Measurements from ENCODE around the gene OBP2B.
"Not testable (repeated sequence)": the region's sequence is repeated elsewhere in the genome, so short reads cannot be mapped to it uniquely, and the experiment has no call there.

The OBP2B gene

GRCh38 chr9:133202688-133203453, 6.2 kb downstream of the OBP2B start:
- DNase-seq (ENCODE audit: low read depth in 3 of 3, low spot score in 1 of 3) = no peak

DNA sequence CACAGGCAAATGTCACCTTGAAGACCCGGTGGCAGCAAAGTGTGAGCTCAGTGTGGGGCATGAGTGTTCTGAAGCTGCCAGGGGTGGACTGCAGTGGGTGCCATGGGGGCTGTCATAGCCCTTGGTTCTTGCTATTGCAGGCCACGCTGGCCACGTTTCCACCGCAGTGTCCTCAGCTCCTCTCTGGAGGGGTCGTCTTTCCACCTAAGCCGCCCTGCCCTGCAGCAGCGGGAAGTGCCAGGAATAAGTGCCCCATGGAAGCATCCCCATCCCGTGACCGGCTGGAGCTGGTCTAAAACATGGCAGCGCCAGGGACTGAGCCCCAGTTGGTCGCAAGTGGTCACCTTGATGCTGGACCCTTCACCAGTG, 6.9 kb downstream of the OBP2B start:
- DNase-seq (ENCODE audit: low read depth in 3 of 3, low spot score in 1 of 3) = no peak

- DNase-seq (ENCODE audit: low read depth in 3 of 3, low spot score in 1 of 3) = no peak
These were observed 7.5 kb downstream of the OBP2B start for GRCh38 chr9:133201424-133202144.

GRCh38 chr9:133200631-133201030, 8.4 kb downstream of the OBP2B start:
- DNase-seq (ENCODE audit: low read depth in 3 of 3, low spot score in 1 of 3) = no peak

DNA sequence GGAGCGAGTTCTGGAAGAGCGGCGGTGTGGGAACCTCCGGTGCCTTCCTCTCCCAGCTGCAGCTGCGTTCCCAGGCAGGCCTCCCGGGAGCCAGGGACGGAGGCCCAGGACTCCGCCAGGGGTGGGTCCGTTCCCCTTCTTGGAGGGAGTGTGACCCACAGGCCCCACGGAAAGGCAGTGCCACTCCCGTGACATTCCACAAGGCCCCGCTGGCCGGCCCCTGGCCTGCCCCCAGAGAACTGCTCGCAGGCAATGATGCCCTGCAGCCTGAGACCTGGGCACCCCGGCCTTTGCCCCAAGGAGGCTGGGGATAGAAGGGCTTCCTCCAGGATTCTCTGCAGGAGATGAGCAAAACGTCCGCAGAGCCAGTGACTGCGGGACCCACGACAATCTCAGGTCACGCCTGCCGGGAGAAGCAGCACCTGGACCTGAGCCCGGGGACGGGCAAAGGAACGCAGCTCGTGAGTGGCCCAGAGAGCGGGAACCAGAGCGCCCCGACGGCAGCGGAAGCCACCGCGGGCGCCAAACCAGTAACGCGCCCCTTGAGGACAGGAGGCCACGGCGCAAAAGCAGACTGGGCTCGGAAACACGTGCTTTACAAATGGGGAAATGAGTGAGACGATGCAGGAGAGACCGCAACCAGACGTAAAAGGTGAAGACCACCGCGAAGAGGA, 9.3 kb downstream of the OBP2B start:
- DNase-seq (ENCODE audit: low read depth in 3 of 3, low spot score in 1 of 3) = peak in 2 of 3 donors; percentile 8 to 10

GRCh38 chr9:133195029-133195428, 14.0 kb downstream of the OBP2B start:
- DNase-seq (ENCODE audit: low read depth in 3 of 3, low spot score in 1 of 3) = no peak

DNA sequence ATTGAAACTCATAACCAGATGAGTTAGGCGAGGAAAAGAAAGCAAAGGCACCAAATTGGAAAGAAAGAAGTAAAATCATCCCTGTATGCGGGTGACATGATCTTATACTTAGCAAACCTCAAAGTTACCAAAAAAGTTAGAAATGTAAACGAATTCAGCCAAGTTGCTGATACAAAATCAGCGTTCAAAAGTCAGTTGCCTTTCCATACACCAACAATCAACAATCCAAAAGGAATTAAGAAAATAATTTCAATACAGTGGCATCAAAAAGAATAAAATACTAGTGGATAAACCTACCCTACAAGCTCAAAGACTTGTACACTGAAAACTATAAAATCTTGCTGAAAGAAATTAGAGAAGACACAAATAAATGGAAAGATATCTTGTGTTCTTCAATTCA, 14.5 kb downstream of the OBP2B start:
- DNase-seq (ENCODE audit: low read depth in 3 of 3, low spot score in 1 of 3) = no peak

GRCh38 chr9:133191989-133192388, 17.1 kb downstream of the OBP2B start:
- DNase-seq (ENCODE audit: low read depth in 3 of 3, low spot score in 1 of 3) = no peak

GRCh38 chr9:133189826-133190225, 19.2 kb downstream of the OBP2B start:
- no peak for DNase-seq (ENCODE audit: low read depth in 3 of 3, low spot score in 1 of 3)

DNA sequence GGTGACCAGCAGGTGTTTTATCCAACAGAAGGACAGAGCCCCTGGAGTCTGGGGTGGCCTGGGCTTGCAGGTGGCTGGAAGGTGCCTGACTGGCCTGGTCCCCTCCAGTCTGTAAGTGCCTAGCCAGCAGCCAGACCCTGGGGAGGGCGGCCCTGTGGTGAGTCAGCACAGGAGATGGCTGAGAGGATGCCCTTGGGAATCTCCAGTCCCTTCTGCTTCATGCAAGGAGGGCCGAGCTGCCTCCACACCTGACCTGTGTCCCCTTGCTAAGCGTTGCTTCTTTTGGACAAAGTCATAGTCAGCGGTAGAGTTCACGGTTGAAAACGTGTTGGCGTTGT, 20.2 kb downstream of the OBP2B start:
- DNase-seq (ENCODE audit: low read depth in 3 of 3, low spot score in 1 of 3) = no peak

DNA sequence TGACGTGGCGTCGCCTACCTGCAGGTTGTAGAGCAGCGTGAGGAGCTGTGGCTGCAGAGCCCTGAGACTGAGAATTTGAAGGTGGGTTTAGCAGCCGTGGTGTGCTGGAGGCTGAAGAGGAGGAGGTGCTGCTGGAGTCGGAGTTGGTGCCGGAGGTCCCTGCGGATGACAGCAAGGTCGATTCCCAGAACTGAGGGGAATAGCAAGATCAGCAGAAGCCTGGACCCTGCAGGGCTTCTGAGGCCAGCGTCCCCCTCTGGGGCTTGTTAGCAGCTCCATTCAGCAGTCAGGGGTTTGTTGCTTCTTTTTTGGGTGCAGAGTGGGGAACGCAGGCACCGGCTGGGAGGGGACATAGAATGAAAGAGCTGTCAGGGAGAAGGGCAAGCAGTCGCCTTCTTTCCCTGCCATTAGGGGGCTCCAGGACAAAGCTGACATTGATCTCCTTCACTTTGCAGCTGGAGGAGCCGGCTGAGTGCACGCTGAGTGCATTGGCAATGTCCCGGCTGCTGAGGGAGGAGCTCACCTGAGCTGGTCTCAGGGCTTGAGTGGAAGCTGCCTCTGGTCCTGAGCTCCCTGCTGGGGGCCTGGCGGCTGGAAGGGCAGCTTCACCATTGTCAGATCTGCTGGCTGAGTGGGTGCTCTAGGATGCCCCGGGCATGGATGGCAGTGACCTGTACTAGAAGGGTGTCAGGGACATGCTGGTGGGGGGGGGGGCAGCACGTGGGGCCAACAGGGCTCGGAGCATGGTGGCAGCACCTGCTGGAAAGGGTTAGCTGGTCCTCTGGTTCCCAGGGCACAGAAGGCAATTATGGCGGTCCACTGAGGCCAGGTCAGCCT, 20.8 kb downstream of the OBP2B start:
- DNase-seq (ENCODE audit: low read depth in 3 of 3, low spot score in 1 of 3) = no peak

- no peak for DNase-seq (ENCODE audit: low read depth in 3 of 3, low spot score in 1 of 3)
These were observed 21.5 kb downstream of the OBP2B start for GRCh38 chr9:133187561-133188005.

GRCh38 chr9:133186736-133187135, 22.3 kb downstream of the OBP2B start:
- no peak for DNase-seq (ENCODE audit: low read depth in 3 of 3, low spot score in 1 of 3)

DNA sequence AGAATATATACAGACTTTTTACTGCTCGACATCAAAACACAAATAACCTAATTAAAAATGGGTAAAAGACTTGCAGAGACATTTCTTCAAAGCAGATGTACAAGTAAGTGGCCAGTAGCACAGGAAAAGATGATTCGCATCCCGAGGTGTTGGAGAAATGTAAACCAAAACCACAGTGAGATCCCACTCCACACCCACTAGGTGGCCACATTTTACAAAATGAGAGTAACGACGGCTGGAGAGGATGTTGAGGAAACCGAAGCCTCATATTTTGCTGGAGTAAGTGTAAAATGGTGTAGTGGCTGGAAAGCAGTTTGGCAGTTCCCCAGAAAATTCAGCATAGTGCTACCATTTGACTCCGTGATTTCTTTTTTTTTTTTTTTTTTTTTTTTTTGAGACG, 24.1 kb downstream of the OBP2B start:
- no peak for DNase-seq (ENCODE audit: low read depth in 3 of 3, low spot score in 1 of 3)

DNA sequence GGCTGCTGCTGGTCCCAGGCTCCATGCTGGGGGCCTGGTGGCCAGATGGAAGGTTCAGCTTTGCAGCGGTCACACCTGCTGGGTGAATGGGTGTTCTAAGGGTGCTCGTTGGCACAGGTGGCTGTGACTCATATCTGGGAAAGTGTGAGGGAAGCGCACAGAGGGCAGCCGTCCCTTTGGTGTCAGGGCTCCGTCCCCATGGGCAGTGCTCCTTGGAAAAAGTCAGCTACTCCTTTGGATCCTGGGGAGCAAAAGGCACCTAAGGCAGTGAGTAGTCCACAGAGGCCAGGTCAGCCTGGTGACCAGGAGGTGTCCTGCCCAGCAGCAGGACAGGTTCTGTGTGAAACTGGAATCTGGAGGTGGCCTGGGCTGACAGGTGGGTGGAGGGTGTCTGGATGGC, 26.9 kb downstream of the OBP2B start:
- DNase-seq (ENCODE audit: low read depth in 3 of 3, low spot score in 1 of 3) = no peak

- DNase-seq (ENCODE audit: low read depth in 3 of 3, low spot score in 1 of 3) = no peak
These were observed 27.5 kb downstream of the OBP2B start for GRCh38 chr9:133181561-133181960.

- no peak for DNase-seq (ENCODE audit: low read depth in 3 of 3, low spot score in 1 of 3)
These were observed 28.1 kb downstream of the OBP2B start for GRCh38 chr9:133180953-133181352.

DNA sequence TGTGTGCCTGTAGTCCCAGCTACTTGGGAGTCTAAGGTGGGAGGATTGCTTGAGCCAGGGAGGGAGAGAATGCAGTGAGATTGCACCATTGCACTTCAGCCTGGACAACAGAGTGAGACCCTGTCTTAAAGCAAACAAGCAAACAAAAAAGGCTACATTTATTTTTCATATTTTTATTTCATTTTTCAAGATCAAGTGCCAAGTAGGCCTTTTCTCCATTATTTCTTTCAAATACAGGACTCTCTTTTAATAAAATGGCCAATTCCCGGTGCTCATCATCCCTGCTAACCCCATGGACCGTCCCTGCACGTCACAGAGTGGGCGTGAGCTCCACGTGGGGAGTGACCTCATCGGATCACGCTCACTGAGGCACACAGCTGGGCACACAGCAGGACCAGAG, 36.0 kb downstream of the OBP2B start:
- DNase-seq (ENCODE audit: low read depth in 3 of 3, low spot score in 1 of 3) = no peak

- DNase-seq (ENCODE audit: low read depth in 3 of 3, low spot score in 1 of 3) = no peak
These were observed 37.7 kb downstream of the OBP2B start for GRCh38 chr9:133171161-133171961.

GRCh38 chr9:133170716-133171115, 38.3 kb downstream of the OBP2B start:
- DNase-seq (ENCODE audit: low read depth in 3 of 3, low spot score in 1 of 3) = no peak

DNA sequence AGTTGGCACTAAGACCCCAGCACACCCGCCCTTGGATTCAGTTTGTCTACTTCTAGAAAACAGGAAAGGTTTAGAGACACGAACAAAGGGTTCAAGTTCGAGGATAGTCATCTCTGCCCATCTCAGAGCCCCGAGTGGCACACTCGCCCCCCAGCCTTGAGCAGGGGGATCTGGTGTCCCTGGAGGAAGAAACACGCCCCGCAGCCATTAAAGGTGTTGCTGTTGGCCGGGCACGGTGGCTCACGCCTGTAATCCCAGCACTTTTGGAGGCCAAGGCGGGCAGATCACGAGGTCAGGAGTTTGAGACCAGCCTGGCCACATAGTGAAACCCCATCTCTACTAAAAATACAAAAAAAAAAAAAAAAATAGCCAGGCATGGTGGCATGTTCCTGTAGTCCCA, 39.4 kb downstream of the OBP2B start:
- DNase-seq (ENCODE audit: low read depth in 3 of 3, low spot score in 1 of 3) = not testable (repeated sequence)
